ENCODE measurements around the gene PC. TPM values are rescaled to one million over a fixed set of nuclear protein-coding genes. Genes with fewer than 3 reads are reported as not detected.

PC gene
- total RNA-seq, 1 donor from 2014 or later: 5.0 TPM

- DNase-seq: no peak
- TF ChIP-seq CTCF (IDR thresholded peaks at IDR 0.05): no peak
- Mint-ChIP-seq H3K27me3 (no peaks in the 10 kb centered on the region), H3K27ac (no peak overlapping the region), H3K9me3 (no peaks in the 10 kb centered on the region), H3K4me3 (no peak overlapping the region), H3K36me3 (ENCODE audit: low read depth) (no peaks in the 10 kb centered on the region), H3K4me1 (peaks cover 16% of the 10 kb centered on the region)
- intact Hi-C loops (cut with micrococcal nuclease): no loop called here
- ChIA-PET CTCF (no interaction called here), POLR2A (no interaction called here)
- no peak for ATAC-seq (ENCODE audit: low read depth)
Observed at GRCh38 chr11:66866007-66866406, 92.2 kb downstream of the PC start.

GRCh38 chr11:66864924-66865697 is 93.1 kb downstream of the PC start:
- Mint-ChIP-seq H3K27me3 (no peaks in the 10 kb centered on the region), H3K9me3 (no peaks in the 10 kb centered on the region), H3K4me3 (no peak overlapping the region), H3K4me1 (peaks cover 16% of the 10 kb centered on the region), H3K27ac (no peak overlapping the region), H3K36me3 (ENCODE audit: low read depth) (no peaks in the 10 kb centered on the region)
- intact Hi-C loops (cut with micrococcal nuclease): no loop called here
- CTCF ChIA-PET: no interaction called here
- no peak for TF ChIP-seq CTCF (IDR thresholded peaks at IDR 0.05)
- no peak for DNase-seq
- no peak for ATAC-seq (ENCODE audit: low read depth)
- POLR2A ChIA-PET: interaction anchor here (0.5 to 0.9 kb wide), 2 partner anchors 9 to 399 kb away, joined by 5 read pairs; no protein-coding TSS in a partner anchor

- ChIA-PET CTCF (no interaction called here), POLR2A (interaction anchor here (0.5 to 0.9 kb wide), 2 partner anchors 8 to 398 kb away, joined by 5 read pairs; no protein-coding TSS in a partner anchor)
- intact Hi-C loops (cut with micrococcal nuclease): no loop called here
Observed at GRCh38 chr11:66864172-66864901, 93.8 kb downstream of the PC start.

GRCh38 chr11:66863428-66864125 is 94.6 kb downstream of the PC start:
- H3K27me3 Mint-ChIP-seq: no peaks in the 10 kb centered on the region
- no peaks in the 10 kb centered on the region for H3K36me3 Mint-ChIP-seq (ENCODE audit: low read depth)
- no peak overlapping the region for H3K4me3 Mint-ChIP-seq
- ChIA-PET POLR2A (no interaction called here), CTCF (no interaction called here)
- no peaks in the 10 kb centered on the region for H3K9me3 Mint-ChIP-seq
- DNase-seq (no peak), ATAC-seq (ENCODE audit: low read depth) (no peak)
- TF ChIP-seq CTCF (IDR thresholded peaks at IDR 0.05): no peak
- intact Hi-C loops (cut with micrococcal nuclease): no loop called here
- no peak overlapping the region for H3K27ac Mint-ChIP-seq
- H3K4me1 Mint-ChIP-seq: peaks cover 10% of the 10 kb centered on the region

More at GRCh38 chr11:66864172-66864901, 93.8 kb downstream of the PC start:
- no peaks in the 10 kb centered on the region for H3K9me3 Mint-ChIP-seq
- ATAC-seq (ENCODE audit: low read depth): no peak
- H3K4me1 Mint-ChIP-seq: peaks cover 16% of the 10 kb centered on the region
- no peak for TF ChIP-seq CTCF (IDR thresholded peaks at IDR 0.05)
- no peak overlapping the region for H3K4me3 Mint-ChIP-seq
- DNase-seq: no peak
- no peaks in the 10 kb centered on the region for H3K36me3 Mint-ChIP-seq (ENCODE audit: low read depth)
- no peaks in the 10 kb centered on the region for H3K27me3 Mint-ChIP-seq
- H3K27ac Mint-ChIP-seq: no peak overlapping the region

GRCh38 chr11:66862559-66863037 is 95.6 kb downstream of the PC start:
- Mint-ChIP-seq H3K4me1 (peaks cover 4% of the 10 kb centered on the region), H3K36me3 (ENCODE audit: low read depth) (no peaks in the 10 kb centered on the region), H3K27ac (no peak overlapping the region), H3K9me3 (no peaks in the 10 kb centered on the region), H3K4me3 (no peak overlapping the region), H3K27me3 (no peaks in the 10 kb centered on the region)
- DNase-seq (no peak), ATAC-seq (ENCODE audit: low read depth) (no peak)
- CTCF ChIA-PET: no interaction called here
- POLR2A ChIA-PET: no interaction called here
- TF ChIP-seq CTCF (IDR thresholded peaks at IDR 0.05): no peak
- intact Hi-C loops (cut with micrococcal nuclease): no loop called here

Data from activated B cell treated with CpG ODN at 0.5 μM for 24 hours (primary cell).